Upper lobe of right lung (tissue), 1 donor: ENCODE measurements around the gene RXRA. TPM values are rescaled to one million over a fixed set of nuclear protein-coding genes. Genes with fewer than 3 reads are reported as not detected.

Experiments used
- ATAC-seq: fragments of 200-7000 bp; cut with Tn5 transposase; one replicate; pipeline ENCODE4 v1.9.1; 2020; ENCODE audit warnings: mild to moderate bottlenecking, moderate library complexity
- DNase-seq: peaks from one replicate; pipeline ENCODE4 v3.0.0-alpha.2; 2020
- H3K27ac ChIP-seq: fragments of 200-600 bp; one replicate; pipeline ENCODE4 v1.8.0; 2022
- H3K27me3 ChIP-seq: fragments of 200-600 bp; one replicate; pipeline ENCODE4 v1.8.0; 2022; ENCODE audit warnings: mild to moderate bottlenecking
- H3K36me3 ChIP-seq: fragments of 200-600 bp; one replicate; pipeline ENCODE4 v1.8.0; 2022
- H3K4me1 ChIP-seq: fragments of 200-600 bp; one replicate; pipeline ENCODE4 v1.8.0; 2022
- H3K4me3 ChIP-seq: fragments of 200-600 bp; one replicate; pipeline ENCODE4 v1.8.0; 2022; ENCODE audit warnings: mild to moderate bottlenecking
- H3K9me3 ChIP-seq: fragments of 200-600 bp; one replicate; pipeline ENCODE4 v1.8.0; 2022
- CTCF ChIP-seq: fragments of 200-600 bp; IDR thresholded peaks from one replicate; pipeline ENCODE4 v1.8.0; 2022; ENCODE audit warnings: antibody characterized with exemption
- intact Hi-C: fragments of 100-400 bp; cut with DNase I; formaldehyde crosslinking; loops from one replicate; pipeline ENCODE4 v1.11.0; 2022
- total RNA-seq: library from RNA; stranded (reverse); fragmentation: NEBNext Ultra II Directional; extraction: Animal tissue kit (Norgen Biotek cat#: 25700); gene quantifications from one replicate; pipeline ENCODE4 v1.2.1, GENCODE V29; 2021
- donor health status: DM: no; HTN: yes; CAD: no; lungs with severe emphysema.

RXRA gene
- total RNA-seq, 1 donor from 2014 or later = 80.6 TPM

- no peak overlapping the region for H3K4me3 ChIP-seq
- H3K9me3 ChIP-seq = no peaks in the 10 kb centered on the region
- H3K4me1 ChIP-seq = peaks cover 92% of the 10 kb centered on the region
- TF ChIP-seq CTCF = no peak
- H3K27ac ChIP-seq = peak overlapping the region; percentile 74
- ATAC-seq (peak; percentile 67), DNase-seq (peak; percentile 89)
- H3K36me3 ChIP-seq = no peaks in the 10 kb centered on the region
- no peaks in the 10 kb centered on the region for H3K27me3 ChIP-seq
- intact Hi-C loops = no loop called here
Observed at GRCh38 chr9:134341306-134341705, 15.1 kb downstream of the RXRA start.

GRCh38 chr9:134341929-134342745 is 15.9 kb downstream of the RXRA start:
- ATAC-seq = no peak
- Histone ChIP-seq H3K9me3 (no peaks in the 10 kb centered on the region), H3K4me3 (no peak overlapping the region), H3K27me3 (no peaks in the 10 kb centered on the region), H3K27ac (peak overlapping the region; percentile 74), H3K36me3 (no peaks in the 10 kb centered on the region), H3K4me1 (peaks cover 93% of the 10 kb centered on the region)
- no peak for DNase-seq
- no peak for TF ChIP-seq CTCF
- intact Hi-C loops = no loop called here

DNA sequence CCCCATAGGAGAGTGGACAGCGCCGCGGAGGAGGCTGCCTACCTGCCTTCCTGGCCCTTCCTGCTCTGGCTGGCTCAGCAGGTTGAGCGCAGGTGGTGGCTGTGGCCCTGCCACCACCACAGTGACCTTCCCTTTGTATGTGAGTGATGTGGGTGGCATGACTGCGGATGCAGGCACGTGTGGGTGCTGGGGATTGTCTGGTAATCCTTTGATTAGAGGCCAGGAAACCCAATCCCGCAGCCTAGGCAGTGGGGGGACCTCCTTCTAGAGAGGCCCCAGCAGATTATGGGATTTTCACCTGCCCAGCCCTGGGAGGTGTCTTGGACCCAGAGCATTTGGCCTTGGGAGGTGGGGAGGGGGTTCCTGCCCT is 16.5 kb downstream of the RXRA start:
- Histone ChIP-seq H3K4me3 (no peak overlapping the region), H3K36me3 (no peaks in the 10 kb centered on the region), H3K9me3 (no peaks in the 10 kb centered on the region), H3K27ac (no peak overlapping the region), H3K4me1 (peaks cover 87% of the 10 kb centered on the region), H3K27me3 (no peaks in the 10 kb centered on the region)
- no peak for TF ChIP-seq CTCF
- DNase-seq (no peak), ATAC-seq (no peak)
- intact Hi-C loops = no loop called here

DNA sequence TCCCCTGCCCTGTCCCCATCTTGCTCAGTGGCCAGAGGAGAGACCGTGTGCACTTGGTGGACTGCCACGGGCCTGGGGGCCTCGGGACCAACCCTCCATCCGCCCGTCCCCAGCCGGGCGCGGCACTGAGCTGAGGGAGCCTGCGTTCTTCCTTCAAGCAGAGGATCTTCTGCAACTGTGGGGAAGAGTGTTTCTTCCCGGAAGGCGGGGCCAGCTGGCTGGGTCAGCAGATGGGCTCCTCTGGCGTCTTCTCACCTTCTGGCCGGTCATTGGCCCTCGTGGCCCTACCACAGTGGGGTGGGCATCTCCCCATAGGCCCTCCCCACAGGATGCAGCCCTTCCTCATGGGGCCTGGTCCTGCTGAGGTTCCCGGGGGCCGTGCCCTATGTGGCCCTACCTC is 17.4 kb downstream of the RXRA start:
- H3K4me3 ChIP-seq = no peak overlapping the region
- ATAC-seq (peak; percentile 6), DNase-seq (no peak)
- H3K36me3 ChIP-seq = no peaks in the 10 kb centered on the region
- no peaks in the 10 kb centered on the region for H3K9me3 ChIP-seq
- H3K27ac ChIP-seq = peak overlapping the region; percentile 58
- intact Hi-C loops = no loop called here
- peaks cover 79% of the 10 kb centered on the region for H3K4me1 ChIP-seq
- no peaks in the 10 kb centered on the region for H3K27me3 ChIP-seq
- TF ChIP-seq CTCF = no peak

GRCh38 chr9:134344068-134344799 is 18.0 kb downstream of the RXRA start:
- Histone ChIP-seq H3K27ac (peak overlapping the region; percentile 58), H3K36me3 (no peaks in the 10 kb centered on the region), H3K9me3 (no peaks in the 10 kb centered on the region), H3K4me3 (no peak overlapping the region), H3K27me3 (no peaks in the 10 kb centered on the region), H3K4me1 (peaks cover 79% of the 10 kb centered on the region)
- no peak for ATAC-seq
- intact Hi-C loops = no loop called here
- no peak for DNase-seq
- TF ChIP-seq CTCF = no peak
